Measurements from ENCODE around the gene FOXQ1. TPM values are rescaled to one million over a fixed set of nuclear protein-coding genes. Genes with fewer than 3 reads are reported as not detected.

The FOXQ1 gene
- total and polyA plus RNA-seq, 2 of the 13 experiments (the other 11 are each of a cell fraction or from before 2014, with no cell fraction given): 35.2 to 39.8 TPM

- no peak; the same call in 1 of the 2 replicates for TF ChIP-seq MTA1 (CRISPR knock-in tag; IDR thresholded peaks at IDR 0.05; ENCODE audit: borderline replicate concordance)
- no peak for TF ChIP-seq ZNF749 (CRISPR knock-in tag; IDR thresholded peaks at IDR 0.05; ENCODE audit: borderline replicate concordance)
- no peak for TF ChIP-seq AGO2 (optimal IDR thresholded peaks at IDR 0.05; ENCODE audit: low read depth, low read length)
- peak; percentile 79 for TF ChIP-seq ZNF883 (CRISPR knock-in tag; IDR thresholded peaks at IDR 0.05; ENCODE audit: not compliant biosample characterization)
- no peak for TF ChIP-seq ZXDC (CRISPR knock-in tag; IDR thresholded peaks at IDR 0.05)
- TF ChIP-seq KDM4B (CRISPR knock-in tag; IDR thresholded peaks at IDR 0.05): 0 out of 2 replicates have a peak, but pooled peaks have one; percentile 54
- TF ChIP-seq CENPX (CRISPR knock-in tag; IDR thresholded peaks at IDR 0.05): no peak
- TF ChIP-seq CHCHD3 (CRISPR knock-in tag; IDR thresholded peaks at IDR 0.05): no peak
- no peak for TF ChIP-seq MYC (CRISPR knock-in tag; IDR thresholded peaks at IDR 0.05; ENCODE audit: borderline replicate concordance)
- TF ChIP-seq MIER2 (CRISPR knock-in tag; IDR thresholded peaks at IDR 0.05): no peak
- TF ChIP-seq ZNF550 (CRISPR knock-in tag; IDR thresholded peaks at IDR 0.05; ENCODE audit: borderline replicate concordance): 0 out of 2 replicates have a peak, but pooled peaks have one; percentile 26
- no peak for TF ChIP-seq GFI1 (CRISPR knock-in tag; IDR thresholded peaks at IDR 0.05; ENCODE audit: borderline replicate concordance)
- TF ChIP-seq CEBPB (IDR thresholded peaks at IDR 0.05; ENCODE audit: borderline replicate concordance, low read depth, low read length): peak; percentile 86
- TF ChIP-seq ARID3A (IDR thresholded peaks at IDR 0.05; ENCODE audit: low read depth, low read length): peak; percentile 66
- TF ChIP-seq ZFP37 (CRISPR knock-in tag; IDR thresholded peaks at IDR 0.05; ENCODE audit: borderline replicate concordance): 0 out of 2 replicates have a peak, but pooled peaks have one; percentile 53
- no peak for TF ChIP-seq ZFP36 (IDR thresholded peaks at IDR 0.05; ENCODE audit: borderline replicate concordance, low read depth, low read length, partially characterized antibody)
- no peak for TF ChIP-seq SRSF9 (IDR thresholded peaks at IDR 0.05; ENCODE audit: borderline replicate concordance, insufficient read depth, low read depth, low read length, poor library complexity, severe bottlenecking)
- TF ChIP-seq WIZ (CRISPR knock-in tag; IDR thresholded peaks at IDR 0.05): 0 out of 2 replicates have a peak, but pooled peaks have one; percentile 39
- TF ChIP-seq CREB1 (IDR thresholded peaks at IDR 0.05): no peak
- TF ChIP-seq CREB1 (CRISPR knock-in tag; IDR thresholded peaks at IDR 0.05): no peak
- TF ChIP-seq BCL6 (CRISPR knock-in tag; IDR thresholded peaks at IDR 0.05): peak; percentile 37
- no peak for TF ChIP-seq JARID2 (CRISPR knock-in tag; IDR thresholded peaks at IDR 0.05; ENCODE audit: insufficient replicate concordance)
- TF ChIP-seq ATF7 (IDR thresholded peaks at IDR 0.05): no peak
- TF ChIP-seq ATF7 (CRISPR knock-in tag; IDR thresholded peaks at IDR 0.05): no peak; the same call in 1 of the 2 replicates
- TF ChIP-seq MEIS1 (CRISPR knock-in tag; IDR thresholded peaks at IDR 0.05; ENCODE audit: borderline replicate concordance): no peak
- TF ChIP-seq PITX1 (CRISPR knock-in tag; IDR thresholded peaks at IDR 0.05): no peak
- peak; percentile 92 for TF ChIP-seq ZNF567 (CRISPR knock-in tag; IDR thresholded peaks at IDR 0.05; ENCODE audit: borderline replicate concordance)
Observed at GRCh38 chr6:1263039-1263849, 48.7 kb upstream of the FOXQ1 start (continued).
